ENCODE data around the gene NTN3. TPM values are rescaled to one million over a fixed set of nuclear protein-coding genes. Genes with fewer than 3 reads are reported as not detected.

NTN3 gene
- total RNA-seq, 1 experiment from 2014 or later: not detected

DNA sequence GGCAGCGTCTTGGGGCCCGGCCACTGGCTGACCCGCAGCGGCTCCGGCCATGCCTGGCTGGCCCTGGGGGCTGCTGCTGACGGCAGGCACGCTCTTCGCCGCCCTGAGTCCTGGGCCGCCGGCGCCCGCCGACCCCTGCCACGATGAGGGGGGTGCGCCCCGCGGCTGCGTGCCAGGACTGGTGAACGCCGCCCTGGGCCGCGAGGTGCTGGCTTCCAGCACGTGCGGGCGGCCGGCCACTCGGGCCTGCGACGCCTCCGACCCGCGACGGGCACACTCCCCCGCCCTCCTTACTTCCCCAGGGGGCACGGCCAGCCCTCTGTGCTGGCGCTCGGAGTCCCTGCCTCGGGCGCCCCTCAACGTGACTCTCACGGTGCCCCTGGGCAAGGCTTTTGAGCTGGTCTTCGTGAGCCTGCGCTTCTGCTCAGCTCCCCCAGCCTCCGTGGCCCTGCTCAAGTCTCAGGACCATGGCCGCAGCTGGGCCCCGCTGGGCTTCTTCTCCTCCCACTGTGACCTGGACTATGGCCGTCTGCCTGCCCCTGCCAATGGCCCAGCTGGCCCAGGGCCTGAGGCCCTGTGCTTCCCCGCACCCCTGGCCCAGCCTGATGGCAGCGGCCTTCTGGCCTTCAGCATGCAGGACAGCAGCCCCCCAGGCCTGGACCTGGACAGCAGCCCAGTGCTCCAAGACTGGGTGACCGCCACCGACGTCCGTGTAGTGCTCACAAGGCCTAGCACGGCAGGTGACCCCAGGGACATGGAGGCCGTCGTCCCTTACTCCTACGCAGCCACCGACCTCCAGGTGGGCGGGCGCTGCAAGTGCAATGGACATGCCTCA lies 773 bp downstream of the NTN3 start:
- ChIA-PET CTCF (interaction anchor here (0.7 kb wide), 1 partner anchor 83 kb away, joined by 3 read pairs; no protein-coding TSS in a partner anchor), POLR2A (interaction anchor here (0.6 kb wide), 2 partner anchors 317 to 321 kb away, joined by 3 read pairs; no protein-coding TSS in a partner anchor)
- no TSS peak for BruUV-seq (replicated peaks)
- Mint-ChIP-seq H3K27ac (ENCODE audit: low read depth, unreplicated experiment) (no peak overlapping the region), H3K9me3 (ENCODE audit: unreplicated experiment) (no peaks in the 10 kb centered on the region), H3K4me3 (ENCODE audit: unreplicated experiment) (no peak overlapping the region), H3K4me1 (ENCODE audit: insufficient read depth, unreplicated experiment) (peaks cover 4% of the 10 kb centered on the region), H3K27me3 (ENCODE audit: insufficient read depth, unreplicated experiment) (no peaks in the 10 kb centered on the region), H3K36me3 (ENCODE audit: insufficient read depth, unreplicated experiment) (no peaks in the 10 kb centered on the region)
- no peak for DNase-seq (ENCODE audit: unreplicated experiment)
- TF ChIP-seq, protein P1, sequence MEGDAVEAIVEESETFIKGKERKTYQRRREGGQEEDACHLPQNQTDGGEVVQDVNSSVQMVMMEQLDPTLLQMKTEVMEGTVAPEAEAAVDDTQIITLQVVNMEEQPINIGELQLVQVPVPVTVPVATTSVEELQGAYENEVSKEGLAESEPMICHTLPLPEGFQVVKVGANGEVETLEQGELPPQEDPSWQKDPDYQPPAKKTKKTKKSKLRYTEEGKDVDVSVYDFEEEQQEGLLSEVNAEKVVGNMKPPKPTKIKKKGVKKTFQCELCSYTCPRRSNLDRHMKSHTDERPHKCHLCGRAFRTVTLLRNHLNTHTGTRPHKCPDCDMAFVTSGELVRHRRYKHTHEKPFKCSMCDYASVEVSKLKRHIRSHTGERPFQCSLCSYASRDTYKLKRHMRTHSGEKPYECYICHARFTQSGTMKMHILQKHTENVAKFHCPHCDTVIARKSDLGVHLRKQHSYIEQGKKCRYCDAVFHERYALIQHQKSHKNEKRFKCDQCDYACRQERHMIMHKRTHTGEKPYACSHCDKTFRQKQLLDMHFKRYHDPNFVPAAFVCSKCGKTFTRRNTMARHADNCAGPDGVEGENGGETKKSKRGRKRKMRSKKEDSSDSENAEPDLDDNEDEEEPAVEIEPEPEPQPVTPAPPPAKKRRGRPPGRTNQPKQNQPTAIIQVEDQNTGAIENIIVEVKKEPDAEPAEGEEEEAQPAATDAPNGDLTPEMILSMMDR (IDR thresholded peaks at IDR 0.05; ENCODE audit: unreplicated experiment): no peak
- intact Hi-C loops (cut with micrococcal nuclease): no loop called here

DNA sequence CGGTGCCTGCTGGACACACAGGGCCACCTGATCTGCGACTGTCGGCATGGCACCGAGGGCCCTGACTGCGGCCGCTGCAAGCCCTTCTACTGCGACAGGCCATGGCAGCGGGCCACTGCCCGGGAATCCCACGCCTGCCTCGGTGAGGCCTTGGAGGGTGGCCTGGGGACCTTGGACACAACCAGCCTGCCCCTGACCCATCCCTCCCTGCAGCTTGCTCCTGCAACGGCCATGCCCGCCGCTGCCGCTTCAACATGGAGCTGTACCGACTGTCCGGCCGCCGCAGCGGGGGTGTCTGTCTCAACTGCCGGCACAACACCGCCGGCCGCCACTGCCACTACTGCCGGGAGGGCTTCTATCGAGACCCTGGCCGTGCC lies 1.4 kb downstream of the NTN3 start:
- no peaks in the 10 kb centered on the region for H3K9me3 Mint-ChIP-seq (ENCODE audit: unreplicated experiment)
- H3K4me3 Mint-ChIP-seq (ENCODE audit: unreplicated experiment): no peak overlapping the region
- intact Hi-C loops (cut with micrococcal nuclease): no loop called here
- no TSS peak for BruUV-seq (replicated peaks)
- no peaks in the 10 kb centered on the region for H3K27me3 Mint-ChIP-seq (ENCODE audit: insufficient read depth, unreplicated experiment)
- POLR2A ChIA-PET: interaction anchor here (0.6 kb wide), 1 partner anchor 322 kb away, joined by 3 read pairs; no protein-coding TSS in a partner anchor
- H3K36me3 Mint-ChIP-seq (ENCODE audit: insufficient read depth, unreplicated experiment): no peaks in the 10 kb centered on the region
- H3K4me1 Mint-ChIP-seq (ENCODE audit: insufficient read depth, unreplicated experiment): peaks cover 5% of the 10 kb centered on the region
- TF ChIP-seq, protein P1 (IDR thresholded peaks at IDR 0.05; ENCODE audit: unreplicated experiment): no peak
- no peak for DNase-seq (ENCODE audit: unreplicated experiment)
- H3K27ac Mint-ChIP-seq (ENCODE audit: low read depth, unreplicated experiment): no peak overlapping the region
- CTCF ChIA-PET: interaction anchor here (0.6 to 0.7 kb wide), 2 partner anchors 19 to 84 kb away, joined by 3 to 5 read pairs; no protein-coding TSS in a partner anchor

DNA sequence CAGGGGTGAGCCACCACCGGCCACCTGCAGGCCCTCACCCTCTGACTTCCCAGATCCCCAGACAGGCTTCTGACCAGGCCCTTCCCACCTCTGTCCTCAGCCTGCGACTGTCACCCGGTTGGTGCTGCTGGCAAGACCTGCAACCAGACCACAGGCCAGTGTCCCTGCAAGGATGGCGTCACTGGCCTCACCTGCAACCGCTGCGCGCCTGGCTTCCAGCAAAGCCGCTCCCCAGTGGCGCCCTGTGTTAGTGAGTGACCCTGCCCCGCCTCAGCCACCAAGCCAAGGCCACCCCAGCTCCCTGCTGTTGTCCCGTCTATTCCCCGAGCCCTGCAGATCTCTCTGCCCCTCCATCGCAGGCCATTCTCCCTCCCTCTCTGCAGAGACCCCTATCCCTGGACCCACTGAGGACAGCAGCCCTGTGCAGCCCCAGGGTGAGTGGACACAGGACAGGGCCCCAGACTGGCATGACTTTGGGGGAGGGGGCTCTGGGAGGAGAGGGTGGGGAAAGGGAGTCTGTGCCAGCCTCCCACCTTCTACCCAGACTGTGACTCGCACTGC lies 1.9 kb downstream of the NTN3 start:
- ChIA-PET CTCF (interaction anchor here (0.6 to 0.7 kb wide), 2 partner anchors 19 to 85 kb away, joined by 3 to 5 read pairs; no protein-coding TSS in a partner anchor), POLR2A (interaction anchor here (2.5 kb wide), 1 partner anchor 43 kb away, joined by 7 read pairs; no protein-coding TSS in a partner anchor)
- TF ChIP-seq, protein P1 (IDR thresholded peaks at IDR 0.05; ENCODE audit: unreplicated experiment): no peak
- H3K4me3 Mint-ChIP-seq (ENCODE audit: unreplicated experiment): peak overlapping the region; percentile 74
- BruUV-seq (replicated peaks): no TSS peak
- H3K27me3 Mint-ChIP-seq (ENCODE audit: insufficient read depth, unreplicated experiment): no peaks in the 10 kb centered on the region
- no peaks in the 10 kb centered on the region for H3K9me3 Mint-ChIP-seq (ENCODE audit: unreplicated experiment)
- intact Hi-C loops (cut with micrococcal nuclease): no loop called here
- H3K4me1 Mint-ChIP-seq (ENCODE audit: insufficient read depth, unreplicated experiment): peaks cover 10% of the 10 kb centered on the region
- no peak for DNase-seq (ENCODE audit: unreplicated experiment)
- H3K27ac Mint-ChIP-seq (ENCODE audit: low read depth, unreplicated experiment): no peak overlapping the region
- H3K36me3 Mint-ChIP-seq (ENCODE audit: insufficient read depth, unreplicated experiment): peaks cover 2% of the 10 kb centered on the region

DNA sequence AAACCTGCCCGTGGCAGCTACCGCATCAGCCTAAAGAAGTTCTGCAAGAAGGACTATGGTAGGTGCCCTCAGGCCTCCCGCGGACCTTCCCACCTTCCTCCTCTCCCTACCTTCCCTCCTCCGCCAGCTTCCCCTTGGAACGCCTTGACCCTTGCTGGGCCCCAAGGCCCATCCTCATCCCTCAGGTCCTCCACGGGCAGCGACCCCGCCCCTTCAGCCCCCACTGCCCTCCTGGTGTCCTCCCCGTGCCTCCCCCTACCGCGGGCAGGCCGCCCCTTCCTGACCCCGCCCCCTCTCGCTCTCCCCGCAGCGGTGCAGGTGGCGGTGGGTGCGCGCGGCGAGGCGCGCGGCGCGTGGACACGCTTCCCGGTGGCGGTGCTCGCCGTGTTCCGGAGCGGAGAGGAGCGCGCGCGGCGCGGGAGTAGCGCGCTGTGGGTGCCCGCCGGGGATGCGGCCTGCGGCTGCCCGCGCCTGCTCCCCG lies 2.4 kb downstream of the NTN3 start:
- DNase-seq (ENCODE audit: unreplicated experiment): no peak
- ChIA-PET POLR2A (interaction anchor here (0.6 to 2.5 kb wide), 3 partner anchors 14 to 707 kb away, joined by 3 to 11 read pairs (median 7); partner anchors contain the start of gene TEDC2), CTCF (interaction anchor here (0.6 kb wide), 1 partner anchor 49 kb away, joined by 3 read pairs; no protein-coding TSS in a partner anchor)
- no TSS peak for BruUV-seq (replicated peaks)
- Mint-ChIP-seq H3K9me3 (ENCODE audit: unreplicated experiment) (no peaks in the 10 kb centered on the region), H3K4me1 (ENCODE audit: insufficient read depth, unreplicated experiment) (peaks cover 15% of the 10 kb centered on the region), H3K4me3 (ENCODE audit: unreplicated experiment) (peak overlapping the region; percentile 74), H3K27ac (ENCODE audit: low read depth, unreplicated experiment) (no peak overlapping the region), H3K27me3 (ENCODE audit: insufficient read depth, unreplicated experiment) (no peaks in the 10 kb centered on the region), H3K36me3 (ENCODE audit: insufficient read depth, unreplicated experiment) (peaks cover 6% of the 10 kb centered on the region)
- TF ChIP-seq, protein P1 (IDR thresholded peaks at IDR 0.05; ENCODE audit: unreplicated experiment): no peak
- intact Hi-C loops (cut with micrococcal nuclease): no loop called here
